ENCODE results near the gene ZNF665.

DNA sequence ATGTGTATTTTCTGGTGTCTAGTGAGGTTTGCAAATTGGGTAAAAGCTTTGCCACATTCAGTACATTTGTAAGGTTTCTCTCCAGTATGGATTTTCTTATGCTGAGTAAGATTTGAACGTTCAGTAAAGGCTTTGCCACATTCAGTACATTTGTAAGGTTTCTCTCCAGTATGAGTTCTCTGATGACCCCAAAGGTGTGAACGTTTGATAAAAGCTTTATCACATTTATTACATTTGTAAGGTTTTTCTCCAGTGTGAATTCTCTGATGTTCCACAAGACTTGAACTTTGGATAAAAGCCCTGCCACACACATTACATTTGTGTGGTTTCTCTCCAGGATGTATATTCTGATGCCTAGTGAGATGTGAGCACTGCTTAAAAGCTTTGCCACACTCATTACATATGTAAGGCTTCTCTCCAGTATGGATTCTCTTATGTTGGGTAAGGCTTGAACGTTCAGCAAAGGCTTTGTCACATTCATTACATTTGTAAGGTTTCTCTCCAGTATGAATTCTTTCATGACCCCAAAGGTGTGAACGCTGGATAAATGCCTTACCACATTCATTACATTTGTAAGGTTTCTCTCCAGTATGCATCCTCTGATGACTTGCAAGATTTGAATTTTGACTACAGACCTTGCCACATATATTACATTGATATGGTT is 44.1 kb upstream of the ZNF665 start:
- TF ChIP-seq, protein P1, sequence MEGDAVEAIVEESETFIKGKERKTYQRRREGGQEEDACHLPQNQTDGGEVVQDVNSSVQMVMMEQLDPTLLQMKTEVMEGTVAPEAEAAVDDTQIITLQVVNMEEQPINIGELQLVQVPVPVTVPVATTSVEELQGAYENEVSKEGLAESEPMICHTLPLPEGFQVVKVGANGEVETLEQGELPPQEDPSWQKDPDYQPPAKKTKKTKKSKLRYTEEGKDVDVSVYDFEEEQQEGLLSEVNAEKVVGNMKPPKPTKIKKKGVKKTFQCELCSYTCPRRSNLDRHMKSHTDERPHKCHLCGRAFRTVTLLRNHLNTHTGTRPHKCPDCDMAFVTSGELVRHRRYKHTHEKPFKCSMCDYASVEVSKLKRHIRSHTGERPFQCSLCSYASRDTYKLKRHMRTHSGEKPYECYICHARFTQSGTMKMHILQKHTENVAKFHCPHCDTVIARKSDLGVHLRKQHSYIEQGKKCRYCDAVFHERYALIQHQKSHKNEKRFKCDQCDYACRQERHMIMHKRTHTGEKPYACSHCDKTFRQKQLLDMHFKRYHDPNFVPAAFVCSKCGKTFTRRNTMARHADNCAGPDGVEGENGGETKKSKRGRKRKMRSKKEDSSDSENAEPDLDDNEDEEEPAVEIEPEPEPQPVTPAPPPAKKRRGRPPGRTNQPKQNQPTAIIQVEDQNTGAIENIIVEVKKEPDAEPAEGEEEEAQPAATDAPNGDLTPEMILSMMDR (IDR thresholded peaks at IDR 0.05), result no peak
- TF ChIP-seq EZH2 (IDR thresholded peaks at IDR 0.05) (no peak), EZH2phosphoT487 (IDR thresholded peaks at IDR 0.05) (no peak)

All from neural progenitor cell (in vitro differentiated cells).